Left kidney (tissue), 2 donors: Measurements from ENCODE around the gene DAPK1. TPM values are rescaled to one million over a fixed set of nuclear protein-coding genes. Genes with fewer than 3 reads are reported as not detected.
"Not testable (repeated sequence)": the region's sequence is repeated elsewhere in the genome, so short reads cannot be mapped to it uniquely, and the experiment has no call there.

Source experiments
- DNase-seq: peaks from one replicate; pipeline ENCODE4 v3.0.0-alpha.2; 2013
- polyA plus RNA-seq: library from polyadenylated mRNA; unstranded; fragments of 120-200 nt; gene quantifications from one replicate; pipeline ENCODE4 v1.2.1, GENCODE V29; 2013; ENCODE audit not compliant: insufficient read length

DAPK1 gene
- polyA plus RNA-seq, 1 donor = 92.1 TPM

DNA sequence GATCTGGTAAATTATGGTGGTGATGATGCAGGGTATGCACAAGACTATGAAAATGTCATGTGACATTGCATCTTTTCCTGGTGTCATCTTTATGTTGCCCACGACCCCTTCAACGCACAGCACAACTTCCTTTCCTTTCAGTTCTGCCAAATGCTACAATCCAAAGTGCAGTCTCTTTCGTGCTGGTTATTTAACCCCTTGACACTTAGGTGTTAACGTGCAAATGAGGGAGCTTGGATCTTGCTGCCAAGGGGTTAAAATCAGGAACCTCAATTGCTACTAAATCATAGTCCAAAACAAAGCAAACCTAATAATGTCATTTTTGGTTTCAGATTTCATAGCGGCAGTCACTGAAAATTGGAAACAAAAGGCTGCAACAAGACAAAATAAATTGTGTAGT is 244.2 kb downstream of the DAPK1 start:
- no peak for DNase-seq

- DNase-seq = no peak
Measured at GRCh38 chr9:87742813-87743428, 245.3 kb downstream of the DAPK1 start.

DNA sequence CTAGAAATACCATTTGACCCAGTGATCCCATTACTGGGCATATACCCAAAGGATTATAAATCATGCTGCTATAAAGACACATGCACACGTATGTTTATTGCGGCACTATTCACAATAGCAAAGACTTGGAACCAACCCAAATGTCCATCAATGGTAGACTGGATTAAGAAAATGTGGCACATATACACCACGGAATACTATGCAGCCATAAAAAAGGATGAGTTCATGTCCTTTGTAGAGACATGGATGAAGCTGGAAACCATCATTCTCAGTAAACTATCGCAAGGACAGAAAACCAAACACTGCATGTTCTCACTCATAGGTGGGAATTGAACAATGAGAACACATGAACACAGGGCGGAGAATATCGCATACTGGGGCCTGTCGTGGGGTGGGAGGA is 246.6 kb downstream of the DAPK1 start:
- DNase-seq = not testable (repeated sequence)

- no peak for DNase-seq
Measured at GRCh38 chr9:87746186-87746585, 248.5 kb downstream of the DAPK1 start.

- DNase-seq = no peak
Measured at GRCh38 chr9:87748881-87749280, 251.2 kb downstream of the DAPK1 start.

DNA sequence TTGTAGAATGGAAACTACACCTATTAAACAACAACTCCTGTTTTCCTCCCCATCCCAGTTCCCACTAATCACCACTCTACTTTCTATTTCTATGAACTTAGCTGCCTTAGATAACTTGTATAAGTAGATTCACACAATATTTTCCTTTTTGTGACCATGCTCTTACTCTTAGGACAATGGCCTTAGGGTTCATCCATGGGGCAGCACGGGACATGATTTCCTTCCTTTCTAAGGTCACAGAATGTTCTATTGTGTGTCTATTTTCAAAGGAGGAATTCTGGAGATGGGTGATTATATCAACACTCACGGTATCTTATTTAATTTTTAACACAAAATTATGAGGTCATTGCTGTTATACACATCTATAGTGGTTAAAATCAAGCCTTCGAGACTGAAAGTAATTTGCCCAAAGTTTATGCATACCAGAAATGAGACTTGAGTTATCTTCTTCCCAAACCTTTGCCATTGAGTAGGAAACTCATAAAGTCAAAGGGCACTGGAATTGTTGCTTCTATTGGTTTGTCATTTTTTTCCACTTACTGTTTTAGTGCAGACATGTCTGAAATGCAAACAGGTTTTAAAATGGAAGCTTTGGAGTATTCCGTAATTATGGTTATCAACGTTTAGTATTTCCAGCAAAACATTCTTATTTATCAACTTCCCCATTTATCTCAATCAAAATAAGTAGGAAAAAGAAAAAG is 251.8 kb downstream of the DAPK1 start:
- DNase-seq = no peak

- no peak for DNase-seq
Measured at GRCh38 chr9:87750726-87751125, 253.1 kb downstream of the DAPK1 start.

- no peak for DNase-seq
Measured at GRCh38 chr9:87751423-87751822, 253.8 kb downstream of the DAPK1 start.

DNA sequence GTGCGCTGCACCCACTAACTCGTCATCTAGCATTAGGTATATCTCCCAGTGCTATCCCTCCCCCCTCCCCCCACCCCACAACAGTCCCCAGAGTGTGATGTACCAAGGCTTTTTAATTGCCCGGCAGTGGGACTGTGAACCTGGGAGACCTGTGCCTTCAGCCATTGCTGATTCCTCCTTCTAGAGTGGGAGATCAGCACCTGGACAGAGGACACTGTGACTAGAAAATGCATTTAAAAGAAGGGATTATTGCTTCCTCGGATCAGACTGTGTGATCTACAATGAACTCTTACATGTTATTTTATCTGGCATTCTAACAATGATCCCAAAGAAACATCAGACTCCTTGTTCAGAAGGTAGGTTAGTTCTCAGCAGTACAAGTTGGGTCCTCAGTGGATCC is 254.2 kb downstream of the DAPK1 start:
- no peak for DNase-seq

GRCh38 chr9:87753313-87753712 is 255.6 kb downstream of the DAPK1 start:
- DNase-seq = no peak

Other genes with a start within 250 kb of the DAPK1 start
- 158 TPM for gene CTSL, start 228.3 kb downstream of the DAPK1 start, polyA plus RNA-seq